K562 treated with DMSO at 1 percent for 4 hours (cell line): ENCODE measurements around the gene USP14. TPM values are rescaled to one million over a fixed set of nuclear protein-coding genes. Genes with fewer than 3 reads are reported as not detected.

Experiments
- total RNA-seq: library from RNA; unstranded; fragments of 300-600 nt; gene quantifications from 2 replicates; pipeline ENCODE4 v1.2.3, GENCODE V29; 2022; ENCODE audit not compliant: insufficient read depth

Gene USP14
- total RNA-seq = 40.4 and 47.4 TPM in 2 replicates

GRCh38 chr18:158128-159036, at the start of gene USP14:
USP14 (plus strand) TSS chr18:158557; CDS start chr18:158699, 142 bp downstream.

Other genes with a start within 250 kb of the USP14 start
- 1.2 TPM in 1 of 2 replicates, not detected in the other for gene TUBB8B, start 108.9 kb upstream of the USP14 start, total RNA-seq
- 18.6 and 38.9 TPM in 2 replicates for gene THOC1, start 109.5 kb downstream of the USP14 start, total RNA-seq